ENCODE data around the gene SEC23IP.

SEC23IP gene

DNA sequence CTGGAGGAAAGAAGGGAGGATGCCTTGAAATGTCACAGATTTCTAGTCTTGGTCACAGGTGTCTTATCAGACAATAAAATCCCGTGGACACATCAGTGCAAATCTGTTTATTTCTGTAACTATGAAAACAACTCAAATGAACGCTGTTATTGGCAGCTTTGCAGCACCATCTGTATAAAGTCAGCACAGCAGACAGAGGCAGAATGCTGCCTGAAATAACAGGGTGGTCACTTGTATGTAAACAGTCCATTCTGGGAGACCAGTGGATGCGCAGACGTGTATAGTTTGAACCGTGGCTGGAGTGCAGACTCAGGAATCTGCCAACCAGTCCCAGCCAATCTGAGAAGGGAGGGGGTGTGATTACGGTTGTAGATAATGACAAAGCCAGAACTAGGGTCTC is 54.8 kb downstream of the SEC23IP start:
- no peak for DNase-seq (ENCODE audit: extremely low read depth, low read depth)
- no peak overlapping the region for H3K4me3 ChIP-seq (replicated peaks; ENCODE audit: low read depth, low read length)
- TF ChIP-seq, protein P1, sequence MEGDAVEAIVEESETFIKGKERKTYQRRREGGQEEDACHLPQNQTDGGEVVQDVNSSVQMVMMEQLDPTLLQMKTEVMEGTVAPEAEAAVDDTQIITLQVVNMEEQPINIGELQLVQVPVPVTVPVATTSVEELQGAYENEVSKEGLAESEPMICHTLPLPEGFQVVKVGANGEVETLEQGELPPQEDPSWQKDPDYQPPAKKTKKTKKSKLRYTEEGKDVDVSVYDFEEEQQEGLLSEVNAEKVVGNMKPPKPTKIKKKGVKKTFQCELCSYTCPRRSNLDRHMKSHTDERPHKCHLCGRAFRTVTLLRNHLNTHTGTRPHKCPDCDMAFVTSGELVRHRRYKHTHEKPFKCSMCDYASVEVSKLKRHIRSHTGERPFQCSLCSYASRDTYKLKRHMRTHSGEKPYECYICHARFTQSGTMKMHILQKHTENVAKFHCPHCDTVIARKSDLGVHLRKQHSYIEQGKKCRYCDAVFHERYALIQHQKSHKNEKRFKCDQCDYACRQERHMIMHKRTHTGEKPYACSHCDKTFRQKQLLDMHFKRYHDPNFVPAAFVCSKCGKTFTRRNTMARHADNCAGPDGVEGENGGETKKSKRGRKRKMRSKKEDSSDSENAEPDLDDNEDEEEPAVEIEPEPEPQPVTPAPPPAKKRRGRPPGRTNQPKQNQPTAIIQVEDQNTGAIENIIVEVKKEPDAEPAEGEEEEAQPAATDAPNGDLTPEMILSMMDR (IDR thresholded peaks at IDR 0.05; ENCODE audit: low read depth, low read length, missing control alignments): no peak

DNA sequence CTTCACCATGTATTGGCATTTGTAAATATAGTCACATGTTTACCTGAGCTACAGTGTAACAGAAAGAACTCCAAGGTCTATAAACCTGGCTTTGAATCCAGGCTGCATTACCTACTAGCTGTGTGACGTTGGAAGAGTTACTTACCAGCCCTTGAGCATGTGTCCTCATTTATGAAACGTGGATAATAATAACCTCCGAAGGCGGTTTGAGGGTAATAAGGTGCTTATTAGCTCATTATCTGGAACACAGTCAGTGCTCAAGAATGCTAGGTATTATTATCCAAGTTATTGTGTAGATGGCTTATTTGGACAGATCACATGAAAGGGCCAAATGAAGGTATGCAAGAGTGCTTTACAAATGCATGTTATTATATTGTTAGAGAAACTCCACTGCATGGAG is 64.9 kb downstream of the SEC23IP start:
- no peak overlapping the region for H3K4me3 ChIP-seq (replicated peaks; ENCODE audit: low read depth, low read length)
- no peak for DNase-seq (ENCODE audit: extremely low read depth, low read depth)
- TF ChIP-seq, protein P1 (IDR thresholded peaks at IDR 0.05; ENCODE audit: low read depth, low read length, missing control alignments): no peak

GRCh38 chr10:119962837-119963236 is 70.3 kb downstream of the SEC23IP start:
- no peak for DNase-seq (ENCODE audit: extremely low read depth, low read depth)
- no peak overlapping the region for H3K4me3 ChIP-seq (replicated peaks; ENCODE audit: low read depth, low read length)
- TF ChIP-seq, protein P1 (IDR thresholded peaks at IDR 0.05; ENCODE audit: low read depth, low read length, missing control alignments): no peak

DNA sequence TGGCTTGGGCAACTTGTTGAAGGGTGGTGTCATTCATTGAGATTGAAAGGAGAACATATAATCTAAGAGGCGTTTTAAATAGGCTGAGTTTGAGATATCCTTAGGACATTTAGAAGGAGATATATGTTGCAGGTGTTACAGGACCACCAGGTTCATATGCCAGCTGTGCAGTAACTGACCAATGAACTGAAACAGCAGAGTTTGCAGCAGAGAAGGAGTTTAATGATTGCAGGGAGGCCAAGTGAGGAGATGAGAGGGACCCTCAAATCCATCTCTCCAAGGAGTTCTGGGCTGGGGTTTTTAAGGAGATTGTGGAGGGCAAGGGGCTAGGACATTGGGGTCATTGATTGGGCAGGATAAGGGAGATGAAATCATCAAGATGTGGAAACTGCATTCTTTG is 74.5 kb downstream of the SEC23IP start:
- DNase-seq (ENCODE audit: extremely low read depth, low read depth): no peak
- TF ChIP-seq, protein P1 (IDR thresholded peaks at IDR 0.05; ENCODE audit: low read depth, low read length, missing control alignments): no peak
- H3K4me3 ChIP-seq (replicated peaks; ENCODE audit: low read depth, low read length): no peak overlapping the region

- TF ChIP-seq, protein P1 (IDR thresholded peaks at IDR 0.05; ENCODE audit: low read depth, low read length, missing control alignments): no peak
- H3K4me3 ChIP-seq (replicated peaks; ENCODE audit: low read depth, low read length): no peak overlapping the region
- no peak for DNase-seq (ENCODE audit: extremely low read depth, low read depth)
Observed at GRCh38 chr10:119969609-119970008, 77.1 kb downstream of the SEC23IP start.

DNA sequence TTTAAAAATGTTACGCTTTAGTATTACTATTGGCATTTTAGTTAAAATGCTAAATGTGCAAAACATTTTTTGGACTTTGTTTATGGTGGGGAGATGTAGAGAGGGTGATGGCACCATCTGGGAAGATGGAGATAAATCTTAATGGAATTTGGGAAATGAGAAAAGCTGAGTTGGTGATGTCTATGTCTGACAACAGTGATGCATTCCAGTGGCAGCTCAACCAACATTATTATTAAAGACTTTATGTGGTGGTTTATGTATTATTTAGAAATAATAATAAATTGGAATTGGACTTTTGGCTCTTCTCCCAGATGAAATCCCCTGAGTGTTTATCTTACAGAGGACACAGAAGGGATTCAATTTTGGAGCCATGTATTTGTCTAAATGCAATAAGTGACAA is 77.6 kb downstream of the SEC23IP start:
- H3K4me3 ChIP-seq (replicated peaks; ENCODE audit: low read depth, low read length): no peak overlapping the region
- no peak for DNase-seq (ENCODE audit: extremely low read depth, low read depth)
- TF ChIP-seq, protein P1 (IDR thresholded peaks at IDR 0.05; ENCODE audit: low read depth, low read length, missing control alignments): no peak

DNA sequence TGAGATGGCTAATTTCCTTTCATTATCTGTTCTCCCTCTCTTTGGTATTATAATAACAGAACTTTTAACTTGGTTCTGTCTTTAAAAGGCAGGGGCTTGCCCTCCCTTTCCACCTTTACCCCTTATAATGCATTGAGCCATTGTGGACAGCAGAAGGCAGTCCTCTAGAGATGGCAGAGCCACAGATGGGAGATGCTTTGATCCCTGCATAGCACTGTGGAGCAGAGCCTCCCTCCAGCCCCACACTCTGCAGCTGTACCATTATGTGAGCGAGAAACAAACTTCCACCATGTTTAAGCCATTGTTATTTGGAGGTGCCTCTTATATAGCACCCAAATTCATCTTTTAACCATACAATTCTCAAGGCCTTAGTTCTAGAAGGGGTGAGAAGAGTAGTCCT is 78.4 kb downstream of the SEC23IP start:
- H3K4me3 ChIP-seq (replicated peaks; ENCODE audit: low read depth, low read length): no peak overlapping the region
- TF ChIP-seq, protein P1 (IDR thresholded peaks at IDR 0.05; ENCODE audit: low read depth, low read length, missing control alignments): no peak
- no peak for DNase-seq (ENCODE audit: extremely low read depth, low read depth)

Data from HFF-Myc (cell line).